ENCODE results near the gene BRINP1.

DNA sequence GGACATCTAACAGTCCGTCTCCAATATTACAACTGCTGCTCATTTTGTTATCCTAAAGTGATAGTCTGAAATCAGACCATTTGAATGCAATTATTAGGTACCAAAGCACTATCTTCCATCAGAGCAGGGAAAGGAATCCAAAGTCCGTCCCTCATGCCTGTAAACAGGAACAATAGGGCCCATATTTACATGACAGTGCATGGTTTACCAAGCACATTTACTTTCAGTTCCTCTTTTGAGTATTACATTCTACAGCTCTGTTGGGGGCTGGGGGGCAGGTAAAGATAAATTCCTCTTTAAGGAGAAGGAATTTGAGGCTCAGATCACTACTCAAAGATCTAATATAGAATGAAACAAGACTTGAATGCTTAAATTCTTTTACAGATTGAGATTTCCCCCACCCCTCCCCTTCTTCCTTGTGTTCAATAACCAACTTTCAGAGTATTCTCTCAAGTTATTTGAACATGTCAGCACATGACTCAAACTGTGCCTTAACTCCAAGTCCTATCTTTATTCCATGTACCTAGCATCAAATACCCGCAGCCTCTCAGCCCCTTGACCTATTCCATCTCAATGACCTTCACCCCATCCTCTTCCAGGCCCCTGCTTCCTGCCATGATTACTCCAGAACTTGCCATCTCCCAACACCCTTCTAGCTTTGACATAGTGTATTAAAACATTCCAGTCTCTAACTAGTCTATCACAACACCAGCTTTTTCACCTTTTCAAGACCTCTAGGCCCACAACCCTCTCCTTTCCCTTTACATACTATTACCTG lies 71.0 kb downstream of the BRINP1 start:
- TF ChIP-seq, protein P1, sequence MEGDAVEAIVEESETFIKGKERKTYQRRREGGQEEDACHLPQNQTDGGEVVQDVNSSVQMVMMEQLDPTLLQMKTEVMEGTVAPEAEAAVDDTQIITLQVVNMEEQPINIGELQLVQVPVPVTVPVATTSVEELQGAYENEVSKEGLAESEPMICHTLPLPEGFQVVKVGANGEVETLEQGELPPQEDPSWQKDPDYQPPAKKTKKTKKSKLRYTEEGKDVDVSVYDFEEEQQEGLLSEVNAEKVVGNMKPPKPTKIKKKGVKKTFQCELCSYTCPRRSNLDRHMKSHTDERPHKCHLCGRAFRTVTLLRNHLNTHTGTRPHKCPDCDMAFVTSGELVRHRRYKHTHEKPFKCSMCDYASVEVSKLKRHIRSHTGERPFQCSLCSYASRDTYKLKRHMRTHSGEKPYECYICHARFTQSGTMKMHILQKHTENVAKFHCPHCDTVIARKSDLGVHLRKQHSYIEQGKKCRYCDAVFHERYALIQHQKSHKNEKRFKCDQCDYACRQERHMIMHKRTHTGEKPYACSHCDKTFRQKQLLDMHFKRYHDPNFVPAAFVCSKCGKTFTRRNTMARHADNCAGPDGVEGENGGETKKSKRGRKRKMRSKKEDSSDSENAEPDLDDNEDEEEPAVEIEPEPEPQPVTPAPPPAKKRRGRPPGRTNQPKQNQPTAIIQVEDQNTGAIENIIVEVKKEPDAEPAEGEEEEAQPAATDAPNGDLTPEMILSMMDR (conservative IDR thresholded peaks at IDR 0.05; ENCODE audit: low read depth, low read length), result no peak
- TF ChIP-seq EZH2 (IDR thresholded peaks at IDR 0.05; ENCODE audit: borderline replicate concordance, low read depth, low read length, poor library complexity, severe bottlenecking), result no peak
